Measurements from ENCODE around the gene CNTN5. TPM values are rescaled to one million over a fixed set of nuclear protein-coding genes. Genes with fewer than 3 reads are reported as not detected.

Gene CNTN5
- total RNA-seq, 2 experiments from 2014 or later, result not detected

GRCh38 chr11:99534812-99535211, 514.1 kb downstream of the CNTN5 start:
- intact Hi-C loops (cut with DNase I, micrococcal nuclease), result no loop called here
- Mint-ChIP-seq H3K27ac (no peak overlapping the region), H3K4me3 (no peak overlapping the region), H3K27me3 (no peaks in the 10 kb centered on the region), H3K36me3 (ENCODE audit: low read depth) (no peaks in the 10 kb centered on the region), H3K9me3 (peaks cover 11% of the 10 kb centered on the region), H3K4me1 (ENCODE audit: low read depth) (no peaks in the 10 kb centered on the region)
- POLR2A ChIA-PET, result interaction anchor here (0.5 kb wide), 1 partner anchor 164 kb away, joined by 3 read pairs; no protein-coding TSS in a partner anchor
- TF ChIP-seq, protein P1, sequence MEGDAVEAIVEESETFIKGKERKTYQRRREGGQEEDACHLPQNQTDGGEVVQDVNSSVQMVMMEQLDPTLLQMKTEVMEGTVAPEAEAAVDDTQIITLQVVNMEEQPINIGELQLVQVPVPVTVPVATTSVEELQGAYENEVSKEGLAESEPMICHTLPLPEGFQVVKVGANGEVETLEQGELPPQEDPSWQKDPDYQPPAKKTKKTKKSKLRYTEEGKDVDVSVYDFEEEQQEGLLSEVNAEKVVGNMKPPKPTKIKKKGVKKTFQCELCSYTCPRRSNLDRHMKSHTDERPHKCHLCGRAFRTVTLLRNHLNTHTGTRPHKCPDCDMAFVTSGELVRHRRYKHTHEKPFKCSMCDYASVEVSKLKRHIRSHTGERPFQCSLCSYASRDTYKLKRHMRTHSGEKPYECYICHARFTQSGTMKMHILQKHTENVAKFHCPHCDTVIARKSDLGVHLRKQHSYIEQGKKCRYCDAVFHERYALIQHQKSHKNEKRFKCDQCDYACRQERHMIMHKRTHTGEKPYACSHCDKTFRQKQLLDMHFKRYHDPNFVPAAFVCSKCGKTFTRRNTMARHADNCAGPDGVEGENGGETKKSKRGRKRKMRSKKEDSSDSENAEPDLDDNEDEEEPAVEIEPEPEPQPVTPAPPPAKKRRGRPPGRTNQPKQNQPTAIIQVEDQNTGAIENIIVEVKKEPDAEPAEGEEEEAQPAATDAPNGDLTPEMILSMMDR (IDR thresholded peaks at IDR 0.05), result no peak
- ATAC-seq (ENCODE audit: poor library complexity) (no peak), DNase-seq (no peak)
- no peaks in the 10 kb centered on the region for H3K27me3 ChIP-seq (ENCODE audit: control insufficient read depth in 1 of 2, insufficient read depth in 2 of 2, low read length in 2 of 2)
- CTCF ChIA-PET, result no interaction called here
- peaks cover 0 to 19% of the 10 kb centered on the region in 2 experiments for H3K9me3 ChIP-seq (ENCODE audit: control insufficient read depth in 1 of 2, insufficient read depth in 1 of 2, low read length in 2 of 2)
- no peak overlapping the region for H3K27ac ChIP-seq (ENCODE audit: low read depth in 1 of 2, low read length in 2 of 2)
- H3K4me1 ChIP-seq (ENCODE audit: insufficient read depth, low read length), result no peaks in the 10 kb centered on the region
- no peaks in the 10 kb centered on the region for H3K36me3 ChIP-seq (ENCODE audit: insufficient read depth, low read length)
- H3K4me3 ChIP-seq (ENCODE audit: low read length), result no peak overlapping the region

DNA sequence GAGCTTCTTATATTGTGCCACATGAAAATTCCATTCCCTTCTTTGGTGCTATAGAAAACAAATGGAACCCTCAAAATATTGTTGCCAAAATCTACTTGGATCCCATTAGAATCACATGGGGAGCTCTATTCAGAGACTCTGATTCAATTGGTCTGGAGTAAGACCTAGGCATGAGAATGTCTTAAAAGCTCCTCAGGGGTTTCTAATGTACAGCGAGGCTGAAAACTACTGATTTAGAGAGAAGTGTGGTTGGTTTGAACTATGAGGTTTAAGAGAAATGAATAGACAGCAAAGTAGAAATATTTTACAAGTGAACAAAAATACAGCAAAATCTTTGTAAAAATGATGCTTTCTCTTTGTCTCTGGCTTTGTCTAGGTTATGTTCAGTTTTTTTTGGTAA, 514.7 kb downstream of the CNTN5 start:
- no peak overlapping the region for H3K4me3 ChIP-seq (ENCODE audit: low read length)
- H3K27ac ChIP-seq (ENCODE audit: low read depth in 1 of 2, low read length in 2 of 2), result no peak overlapping the region
- Mint-ChIP-seq H3K9me3 (peaks cover 8% of the 10 kb centered on the region), H3K36me3 (ENCODE audit: low read depth) (no peaks in the 10 kb centered on the region), H3K27me3 (no peaks in the 10 kb centered on the region), H3K4me1 (ENCODE audit: low read depth) (no peaks in the 10 kb centered on the region), H3K4me3 (no peak overlapping the region), H3K27ac (no peak overlapping the region)
- DNase-seq, result no peak
- H3K9me3 ChIP-seq (ENCODE audit: control insufficient read depth in 1 of 2, insufficient read depth in 1 of 2, low read length in 2 of 2), result peaks cover 0 to 19% of the 10 kb centered on the region in 2 experiments
- no peaks in the 10 kb centered on the region for H3K27me3 ChIP-seq (ENCODE audit: control insufficient read depth in 1 of 2, insufficient read depth in 2 of 2, low read length in 2 of 2)
- ChIA-PET POLR2A (no interaction called here), CTCF (no interaction called here)
- H3K36me3 ChIP-seq (ENCODE audit: insufficient read depth, low read length), result no peaks in the 10 kb centered on the region
- H3K4me1 ChIP-seq (ENCODE audit: insufficient read depth, low read length), result no peaks in the 10 kb centered on the region
- intact Hi-C loops (cut with DNase I, micrococcal nuclease), result no loop called here
- TF ChIP-seq, protein P1 (IDR thresholded peaks at IDR 0.05), result no peak
- no peak for ATAC-seq (ENCODE audit: poor library complexity)

DNA sequence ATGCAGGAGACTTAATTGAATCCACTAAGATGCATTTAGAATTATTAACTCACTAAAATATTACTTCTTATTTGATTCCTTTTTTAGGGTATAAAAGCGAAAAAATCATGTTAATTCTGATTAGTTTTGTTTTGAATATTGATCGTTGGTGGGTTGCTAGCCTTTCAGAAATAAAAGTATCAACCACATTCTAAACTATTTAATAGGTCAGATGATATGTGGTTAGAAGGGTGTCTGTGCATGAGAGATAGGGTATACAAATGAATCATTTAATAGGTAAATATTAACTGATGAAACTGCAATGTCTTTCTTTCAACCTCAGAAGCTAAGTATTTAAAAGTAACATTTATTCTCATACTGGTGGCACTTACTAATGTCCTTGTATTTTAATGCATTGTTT, 515.1 kb downstream of the CNTN5 start:
- peaks cover 5% of the 10 kb centered on the region for H3K9me3 Mint-ChIP-seq
- no peaks in the 10 kb centered on the region for H3K4me1 ChIP-seq (ENCODE audit: insufficient read depth, low read length)
- no peaks in the 10 kb centered on the region for H3K27me3 Mint-ChIP-seq
- H3K4me1 Mint-ChIP-seq (ENCODE audit: low read depth), result no peaks in the 10 kb centered on the region
- H3K9me3 ChIP-seq (ENCODE audit: control insufficient read depth in 1 of 2, insufficient read depth in 1 of 2, low read length in 2 of 2), result peaks cover 0 to 19% of the 10 kb centered on the region in 2 experiments
- ChIA-PET CTCF (no interaction called here), POLR2A (no interaction called here)
- H3K27me3 ChIP-seq (ENCODE audit: control insufficient read depth in 1 of 2, insufficient read depth in 2 of 2, low read length in 2 of 2), result no peaks in the 10 kb centered on the region
- no peak overlapping the region for H3K4me3 Mint-ChIP-seq
- no peak overlapping the region for H3K4me3 ChIP-seq (ENCODE audit: low read length)
- ATAC-seq (ENCODE audit: poor library complexity) (no peak), DNase-seq (no peak)
- H3K27ac ChIP-seq (ENCODE audit: low read depth in 1 of 2, low read length in 2 of 2), result no peak overlapping the region
- intact Hi-C loops (cut with DNase I, micrococcal nuclease), result no loop called here
- no peak overlapping the region for H3K27ac Mint-ChIP-seq
- TF ChIP-seq, protein P1 (IDR thresholded peaks at IDR 0.05), result no peak
- no peaks in the 10 kb centered on the region for H3K36me3 ChIP-seq (ENCODE audit: insufficient read depth, low read length)
- no peaks in the 10 kb centered on the region for H3K36me3 Mint-ChIP-seq (ENCODE audit: low read depth)

Measured in CD4-positive, alpha-beta T cell (primary cell).